ENCODE measurements around the gene DTHD1.

DTHD1 gene

DNA sequence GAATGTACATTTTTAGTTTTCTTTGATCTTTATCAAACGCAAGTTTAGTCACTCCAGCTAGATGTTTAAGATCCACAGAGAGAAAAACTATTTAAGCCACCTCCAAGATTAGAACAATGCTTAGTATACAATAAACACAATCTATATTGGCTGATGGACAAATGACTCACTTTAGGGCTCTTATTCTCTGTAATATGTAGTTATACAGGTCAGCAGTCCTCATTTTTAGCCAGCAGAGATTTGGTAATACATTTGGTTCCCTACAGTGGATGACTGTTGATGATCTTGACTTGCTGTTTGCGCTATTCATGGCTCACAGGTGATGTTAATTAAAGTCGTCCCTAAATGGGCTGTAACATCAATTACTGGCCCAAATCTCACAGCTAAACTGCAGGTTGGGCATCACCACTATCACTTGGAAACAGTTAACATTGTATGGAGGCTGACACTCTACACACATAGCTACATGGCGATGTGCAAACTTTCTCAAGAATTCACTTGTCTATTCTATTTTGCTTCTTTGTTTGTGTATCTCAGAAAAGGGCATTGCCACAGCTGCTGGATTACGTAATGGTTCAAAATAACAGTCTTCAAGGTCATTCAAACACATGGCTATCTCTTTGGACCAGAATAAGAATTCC lies 11.8 kb upstream of the DTHD1 start:
- no peak for DNase-seq (ENCODE audit: low read depth)

DNA sequence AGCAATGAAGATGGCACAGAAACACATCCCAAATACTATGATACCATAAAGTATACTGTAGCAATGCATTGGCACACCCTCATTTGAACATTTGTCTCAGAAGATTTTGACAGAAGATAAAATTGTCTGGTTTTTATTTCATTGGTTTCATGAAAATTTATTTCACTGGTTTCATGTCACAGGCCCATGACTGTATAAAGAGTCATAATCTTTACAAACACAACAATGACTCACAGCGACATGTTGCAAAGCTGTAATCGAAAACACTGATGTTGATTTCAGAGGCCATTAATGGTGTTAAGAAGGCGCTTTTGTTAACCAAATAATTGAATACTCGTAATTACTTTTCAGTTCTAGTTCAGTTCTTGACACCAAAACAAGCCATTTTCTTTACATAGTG lies 8.1 kb upstream of the DTHD1 start:
- DNase-seq (ENCODE audit: low read depth), result peak; percentile 76

DNA sequence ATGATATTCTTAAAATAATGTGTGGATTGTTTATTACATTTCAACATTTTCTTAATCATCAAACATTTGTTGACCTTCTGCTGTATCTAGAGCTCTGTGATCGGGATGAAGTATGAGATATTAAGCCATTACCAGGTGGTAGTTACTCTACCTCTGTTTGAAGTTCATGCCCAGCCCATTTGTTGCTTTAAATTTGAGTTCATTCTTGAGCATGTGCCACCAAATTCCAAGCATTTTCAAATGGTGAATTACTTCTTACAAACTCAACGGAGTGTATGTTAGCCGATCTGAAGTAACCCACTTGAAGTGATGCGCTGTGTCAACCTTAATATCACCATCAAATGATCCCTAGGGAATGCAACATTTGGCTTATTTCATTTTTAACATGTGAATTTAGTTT lies 7.3 kb upstream of the DTHD1 start:
- DNase-seq (ENCODE audit: low read depth), result peak; percentile 38

DNA sequence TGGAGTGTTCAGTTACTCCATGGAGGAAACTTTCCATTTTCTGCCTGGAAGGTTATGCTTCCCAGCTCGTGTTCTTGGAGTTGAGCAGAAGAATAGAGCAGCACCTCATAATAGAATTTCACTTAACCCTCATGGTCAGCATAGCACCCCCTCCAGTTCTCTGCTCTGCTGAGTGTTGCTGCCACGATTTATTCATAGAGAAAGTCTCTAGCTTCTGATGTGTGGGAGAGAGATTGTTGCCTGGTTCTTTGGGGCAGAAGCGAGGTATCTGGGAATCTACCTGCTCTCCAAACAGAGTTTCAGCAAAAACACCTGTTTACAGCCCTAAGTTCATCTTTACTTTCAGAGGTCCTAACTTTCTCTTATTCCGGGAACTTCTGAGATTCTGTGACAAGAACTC lies 3.9 kb upstream of the DTHD1 start:
- no peak for DNase-seq (ENCODE audit: low read depth)

DNA sequence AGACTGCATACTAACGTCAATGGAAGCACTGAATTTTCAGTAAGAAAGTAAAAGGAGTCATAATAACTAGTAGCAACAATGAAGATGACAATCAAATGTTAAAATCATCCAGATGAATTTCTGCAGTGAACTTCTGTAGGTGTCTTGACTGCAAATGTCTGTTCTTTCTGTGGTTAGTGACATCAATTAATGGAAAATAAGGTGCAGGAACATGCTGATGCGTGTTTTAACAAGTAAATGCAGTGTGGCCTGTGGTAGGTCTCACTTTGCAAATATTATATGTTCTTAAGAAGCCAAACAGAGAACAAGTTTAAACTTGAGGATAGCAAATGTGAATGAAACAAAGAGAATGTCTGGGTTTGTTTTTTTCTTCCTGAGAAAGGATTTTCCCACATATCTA lies 2.6 kb upstream of the DTHD1 start:
- no peak for DNase-seq (ENCODE audit: low read depth)

DNA sequence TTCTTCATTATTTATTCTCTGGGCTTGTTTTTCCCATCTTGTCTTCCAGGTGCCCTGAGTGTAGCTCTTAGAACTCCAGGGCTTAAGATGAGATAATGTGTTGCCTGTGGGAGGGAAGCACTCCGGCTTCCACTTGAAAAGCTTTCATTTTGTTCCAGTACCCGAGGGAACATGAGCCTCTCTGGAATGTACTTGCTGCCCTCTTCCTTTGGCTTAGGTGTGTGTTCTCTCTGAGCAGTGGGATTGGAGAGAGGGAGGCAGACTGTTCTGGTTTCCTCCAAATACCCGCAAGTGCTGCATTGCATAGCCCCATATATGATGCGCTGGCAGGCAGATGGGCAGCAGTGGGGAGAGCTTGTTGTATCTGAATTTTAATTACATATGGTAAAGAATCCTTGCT lies 861 bp upstream of the DTHD1 start:
- no peak for DNase-seq (ENCODE audit: low read depth)

DNA sequence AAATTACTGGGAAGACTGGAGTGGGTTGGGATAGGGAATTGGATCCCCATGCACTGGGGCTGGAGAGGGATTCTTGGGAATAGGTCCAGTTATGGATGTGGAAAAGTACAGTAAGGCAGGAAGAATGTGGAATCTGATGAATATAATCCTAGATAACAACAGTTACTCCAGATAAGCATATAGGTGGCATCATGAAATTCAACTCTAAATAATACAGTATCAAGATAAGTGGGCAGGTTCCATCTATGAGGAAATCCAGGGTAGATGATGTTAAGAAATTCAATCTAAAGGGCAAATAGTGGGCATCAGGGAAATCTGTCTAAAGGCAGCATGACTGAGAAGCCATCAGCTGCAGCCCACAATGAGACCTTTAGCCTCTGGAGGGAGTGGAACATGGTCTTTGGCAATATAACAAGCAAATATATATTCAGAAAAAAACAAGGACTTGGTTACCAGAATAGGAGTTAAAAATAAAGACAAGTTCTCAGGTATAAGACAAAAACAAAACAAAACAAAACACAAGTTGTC lies 1.2 kb downstream of the DTHD1 start:
- DNase-seq (ENCODE audit: low read depth), result no peak

DNA sequence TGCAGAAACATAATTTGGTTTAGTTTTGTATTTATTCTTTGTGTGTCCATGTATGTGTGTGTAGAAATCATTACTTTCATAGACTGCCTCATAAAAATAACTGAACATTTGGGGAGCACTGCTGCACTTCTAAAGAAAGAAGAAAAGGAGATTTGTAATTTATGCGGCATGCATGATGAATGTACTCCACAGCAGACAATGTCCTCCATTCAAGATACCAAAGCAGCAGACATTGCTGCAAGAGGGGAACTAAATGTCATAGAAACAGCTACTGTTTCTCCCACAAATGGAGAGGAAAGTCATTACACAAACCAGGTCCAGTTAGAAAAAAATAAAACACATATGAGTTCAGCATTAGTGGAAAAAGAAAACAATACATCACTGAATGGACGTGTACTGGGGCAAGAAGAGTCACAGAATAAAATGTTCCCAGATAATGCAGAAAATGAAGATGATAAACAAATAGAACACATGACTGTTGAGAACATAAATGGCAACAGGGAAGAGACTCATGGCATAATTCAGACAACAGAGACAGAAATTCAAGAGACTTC lies 2.6 kb downstream of the DTHD1 start:
- no peak for DNase-seq (ENCODE audit: low read depth)

DNA sequence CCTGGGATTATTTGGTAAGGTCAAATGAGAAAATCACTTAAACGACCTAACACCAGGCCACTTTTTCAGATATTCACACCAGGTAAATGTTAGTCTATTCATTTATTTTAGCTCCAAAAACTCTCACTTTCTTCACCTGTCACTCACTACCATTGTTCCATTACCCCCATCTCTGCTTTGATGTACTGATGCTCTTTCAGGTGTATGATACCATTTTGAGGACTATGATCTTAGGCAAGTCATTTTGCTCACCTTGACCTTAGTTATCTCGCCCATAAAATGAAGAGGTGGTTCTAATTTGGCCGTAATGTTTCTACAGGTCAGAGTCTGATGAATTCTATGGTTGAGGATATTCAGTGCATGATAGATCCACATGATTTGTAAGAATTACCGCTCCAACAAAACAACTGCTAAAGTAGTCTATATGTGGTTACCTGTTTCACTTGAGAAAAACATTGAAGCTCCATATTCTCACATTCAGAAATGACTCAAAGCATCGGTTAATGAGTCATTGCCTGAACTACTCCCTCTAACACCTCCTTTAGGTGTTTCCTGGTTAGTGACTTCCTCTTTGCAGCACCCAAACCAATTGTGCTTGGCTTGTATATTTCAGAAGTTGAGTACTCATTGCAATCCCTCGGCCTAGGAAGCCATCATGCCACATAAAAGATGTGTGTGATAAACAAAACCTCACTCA lies 4.5 kb downstream of the DTHD1 start:
- peak; percentile 63 for DNase-seq (ENCODE audit: low read depth)

DNA sequence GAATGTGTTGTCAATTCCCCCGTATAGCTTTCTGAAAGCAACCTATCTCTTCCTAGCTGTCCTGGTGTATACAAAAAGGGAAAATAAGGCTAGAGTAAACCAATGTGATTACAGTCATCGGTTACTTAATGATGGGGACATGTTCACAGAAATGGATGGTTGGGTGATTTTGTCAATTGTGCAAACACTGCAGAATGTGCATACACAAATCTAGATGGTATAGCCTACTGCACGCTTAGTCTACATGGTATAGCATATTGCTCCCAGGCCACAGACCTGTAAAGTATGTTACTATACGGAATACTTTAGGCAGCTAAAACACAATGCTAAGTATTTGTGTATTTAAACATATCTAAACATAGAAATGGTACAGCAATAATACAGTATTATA lies 5.1 kb downstream of the DTHD1 start:
- no peak for DNase-seq (ENCODE audit: low read depth)

DNA sequence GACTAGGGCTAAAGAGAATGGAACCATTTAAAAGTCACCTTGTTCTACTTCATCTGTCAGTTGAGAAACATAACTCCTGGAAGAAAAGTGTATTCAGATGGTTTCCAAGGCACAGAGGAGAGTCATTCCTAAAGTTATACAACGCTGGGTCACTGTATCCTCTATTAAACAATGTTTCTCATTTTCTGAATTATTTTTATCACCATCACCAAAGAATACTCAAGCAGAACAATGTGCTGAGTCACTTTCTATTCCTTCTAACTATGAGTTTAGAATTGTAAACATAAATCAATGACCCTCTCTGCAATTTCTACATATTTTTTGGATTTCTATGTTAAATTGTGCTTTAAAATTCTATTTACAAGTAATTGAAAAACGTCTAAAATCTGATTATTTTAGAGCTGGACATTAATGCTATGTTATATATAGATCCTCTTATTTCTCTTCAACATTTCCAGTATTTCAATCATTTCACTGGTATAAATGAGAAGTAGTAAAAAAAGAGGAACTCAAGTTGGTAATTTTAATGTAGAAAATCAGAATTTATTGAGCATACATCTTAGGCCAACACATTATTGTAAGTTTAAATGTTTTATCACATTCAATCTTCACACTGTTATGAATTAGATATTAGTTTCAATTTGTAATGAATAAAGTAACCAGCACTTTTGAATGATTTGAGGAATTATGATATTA lies 7.5 kb downstream of the DTHD1 start:
- peak; percentile 36 for DNase-seq (ENCODE audit: low read depth)

DNA sequence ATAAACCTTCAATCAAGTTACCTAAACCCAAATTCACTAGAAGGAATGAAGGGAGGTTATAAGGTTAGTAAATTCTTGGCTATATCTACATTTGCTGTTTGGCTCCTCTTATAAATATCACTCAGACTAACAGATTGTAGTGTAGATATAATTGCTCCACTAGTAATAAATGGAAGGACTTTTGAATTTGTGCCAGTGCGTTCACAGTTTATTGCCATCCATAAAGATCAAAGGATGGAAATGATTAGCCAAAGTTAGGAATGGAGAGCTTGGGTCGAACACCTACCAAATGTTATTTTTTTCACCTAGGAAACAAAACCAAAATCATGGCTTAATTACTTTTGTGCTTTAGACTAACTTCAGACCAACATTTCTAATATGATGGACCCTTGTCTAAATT lies 9.2 kb downstream of the DTHD1 start:
- DNase-seq (ENCODE audit: low read depth), result no peak

DNA sequence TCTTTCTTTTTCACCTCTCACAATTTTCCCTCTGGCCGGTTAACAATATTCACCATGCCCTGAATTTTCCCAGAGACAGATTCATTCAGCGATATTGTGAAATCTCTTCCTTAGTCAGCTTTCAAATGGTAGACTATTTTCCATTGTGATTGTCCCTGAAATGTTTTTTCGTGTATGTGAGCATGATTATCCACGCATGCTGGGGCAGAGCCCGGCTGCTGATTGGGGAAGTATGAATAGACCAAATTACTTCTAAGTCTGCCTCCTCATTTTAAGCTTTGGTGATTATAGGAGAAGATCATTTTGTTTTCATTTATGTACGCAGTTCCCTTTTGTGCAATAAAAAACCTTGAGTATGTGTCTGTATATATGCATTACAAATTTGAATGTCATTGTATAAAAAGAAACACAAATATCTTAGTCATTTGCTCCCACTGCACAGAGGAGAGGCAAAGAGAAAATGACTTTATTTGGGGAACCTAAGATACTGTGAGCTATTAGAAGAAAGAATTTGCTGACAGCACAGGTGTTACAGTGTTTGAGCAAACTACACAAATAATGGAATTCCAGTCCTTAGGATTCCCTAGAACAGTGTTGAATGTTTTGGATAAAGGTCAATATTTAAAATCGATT lies 11.3 kb downstream of the DTHD1 start:
- peak; percentile 42 for DNase-seq (ENCODE audit: low read depth)

DNA sequence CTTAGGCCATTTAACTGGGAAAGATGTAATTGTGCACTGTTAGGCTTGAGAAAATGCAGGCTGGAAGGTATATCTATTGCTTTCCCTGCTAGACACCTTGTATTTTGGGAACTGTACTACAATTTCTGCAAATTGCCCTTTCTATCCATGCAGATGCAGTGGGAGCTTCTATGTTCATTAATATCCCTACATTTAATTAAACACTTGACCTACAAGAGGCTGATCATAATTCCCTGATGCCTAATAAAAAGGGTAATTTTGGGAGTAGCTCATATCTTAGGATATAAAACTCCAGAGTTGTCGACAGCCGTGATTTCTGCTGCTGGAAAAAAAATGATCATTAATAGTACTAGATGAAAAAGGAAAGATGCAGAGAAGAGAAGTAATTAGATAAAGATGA lies 19.7 kb downstream of the DTHD1 start:
- DNase-seq (ENCODE audit: low read depth), result no peak

DNA sequence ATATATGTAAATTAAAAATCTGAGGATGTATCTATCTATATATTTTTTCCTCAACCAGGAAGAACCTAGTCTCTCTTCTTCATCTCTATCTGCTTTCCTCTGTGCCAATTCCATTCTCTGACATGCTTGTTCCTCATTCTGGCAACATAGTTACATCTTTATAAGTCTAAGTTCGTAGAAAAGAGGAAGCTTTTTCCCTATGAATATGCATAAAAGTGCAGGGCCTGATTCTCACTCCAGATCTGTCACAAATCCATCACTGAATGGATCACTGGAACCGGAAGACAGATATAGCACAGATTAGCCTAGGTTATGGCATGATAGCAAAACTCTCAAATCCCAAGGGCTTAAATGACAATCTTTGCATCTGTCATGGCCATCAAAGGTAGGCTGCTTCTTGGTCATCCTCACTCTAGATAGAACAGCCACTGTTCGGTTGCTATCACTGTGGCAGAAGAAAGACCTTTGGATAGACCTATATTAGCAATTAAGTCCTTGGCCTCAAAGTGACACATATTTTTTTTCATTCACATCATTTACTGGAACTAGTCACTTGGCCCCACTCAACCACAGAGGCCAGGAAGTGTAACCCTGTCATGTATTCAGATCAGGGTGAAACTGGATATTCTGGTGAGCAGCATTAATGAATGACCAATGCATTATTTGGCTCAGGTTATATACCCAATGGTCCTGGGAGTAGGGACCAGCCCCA lies 22.2 kb downstream of the DTHD1 start:
- DNase-seq (ENCODE audit: low read depth), result no peak

DNA sequence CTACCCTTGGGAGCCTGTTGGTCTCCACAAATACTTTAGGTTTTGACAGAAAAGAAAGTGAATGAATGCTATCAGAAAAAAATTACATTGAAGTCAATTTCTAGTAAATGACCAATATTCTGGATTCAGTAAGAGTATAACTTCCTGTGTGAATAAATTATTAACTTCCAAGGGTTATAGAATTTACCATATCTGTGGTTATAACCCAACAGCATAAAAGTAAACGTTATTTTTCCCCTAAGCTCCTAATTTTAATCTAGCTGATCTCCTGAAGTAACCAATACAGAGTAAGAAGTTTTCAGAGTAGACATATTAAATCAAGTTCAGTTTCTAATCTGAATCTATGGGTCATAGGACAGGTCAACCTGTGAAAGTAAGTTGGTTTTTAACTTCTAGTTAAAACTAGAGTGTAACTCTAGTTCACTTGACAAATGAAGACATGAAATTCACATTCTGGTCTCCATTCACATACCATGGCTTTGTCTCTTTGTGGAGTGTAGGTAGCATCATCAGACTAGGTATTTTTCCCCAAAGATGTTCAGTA lies 22.8 kb downstream of the DTHD1 start:
- no peak for DNase-seq (ENCODE audit: low read depth)

DNA sequence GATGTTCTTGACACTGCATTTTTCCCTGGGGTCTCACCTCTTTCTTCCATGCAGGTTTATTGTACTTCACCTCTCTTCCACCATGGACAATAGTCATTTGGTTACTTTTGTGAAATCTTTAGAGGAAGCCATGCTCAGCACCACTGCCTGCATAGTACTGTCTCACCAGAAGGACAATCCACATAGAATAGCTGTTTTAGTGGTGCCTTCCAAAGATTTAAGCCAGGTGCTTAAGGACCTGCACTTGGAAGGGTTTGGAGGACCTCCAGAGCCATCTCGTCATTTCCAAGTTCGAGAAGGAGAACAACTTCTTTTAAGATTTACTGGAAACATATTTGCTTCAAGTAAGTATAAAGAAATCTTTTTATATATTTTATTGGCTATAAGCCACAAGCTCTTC lies 26.7 kb downstream of the DTHD1 start:
- DNase-seq (ENCODE audit: low read depth), result no peak

DNA sequence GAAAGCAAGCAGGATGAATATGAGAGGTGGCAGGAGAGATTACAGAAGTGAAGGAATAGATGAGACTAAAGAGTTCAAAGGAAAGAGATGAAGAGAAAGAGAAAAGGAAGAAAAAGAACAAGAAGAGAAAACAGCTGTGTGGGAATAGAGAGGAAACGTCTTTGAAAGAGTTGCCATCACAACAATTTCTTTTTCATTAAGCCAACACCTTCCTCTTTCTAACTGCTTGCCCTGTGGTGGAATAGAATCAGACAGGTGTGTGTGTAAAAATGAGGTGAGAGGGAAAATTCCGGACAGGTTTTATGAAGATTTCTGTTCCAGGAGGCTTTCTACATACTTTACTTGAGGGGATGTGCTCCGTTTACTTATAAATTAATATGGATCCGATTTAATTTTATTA lies 28.8 kb downstream of the DTHD1 start:
- no peak for DNase-seq (ENCODE audit: low read depth)

DNA sequence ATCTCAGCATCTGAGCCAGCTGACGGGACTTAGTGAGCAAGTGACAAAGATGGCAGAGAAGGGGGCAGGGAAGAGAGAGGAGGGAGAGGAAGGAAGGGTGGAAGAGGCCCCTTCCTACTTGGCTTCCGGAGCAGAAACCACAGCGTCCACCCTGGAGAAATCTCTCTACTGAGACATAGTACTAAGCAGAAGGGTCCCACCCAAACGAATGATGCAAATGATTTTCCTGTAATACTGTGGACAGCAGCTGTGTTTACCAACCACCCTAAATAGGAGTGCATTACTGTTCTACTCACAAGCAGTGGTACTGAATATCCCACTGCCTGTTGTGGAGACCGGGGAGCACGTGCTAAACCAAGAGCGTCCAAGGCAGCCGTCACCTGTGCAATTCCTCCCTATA lies 29.4 kb downstream of the DTHD1 start:
- no peak for DNase-seq (ENCODE audit: low read depth)

DNA sequence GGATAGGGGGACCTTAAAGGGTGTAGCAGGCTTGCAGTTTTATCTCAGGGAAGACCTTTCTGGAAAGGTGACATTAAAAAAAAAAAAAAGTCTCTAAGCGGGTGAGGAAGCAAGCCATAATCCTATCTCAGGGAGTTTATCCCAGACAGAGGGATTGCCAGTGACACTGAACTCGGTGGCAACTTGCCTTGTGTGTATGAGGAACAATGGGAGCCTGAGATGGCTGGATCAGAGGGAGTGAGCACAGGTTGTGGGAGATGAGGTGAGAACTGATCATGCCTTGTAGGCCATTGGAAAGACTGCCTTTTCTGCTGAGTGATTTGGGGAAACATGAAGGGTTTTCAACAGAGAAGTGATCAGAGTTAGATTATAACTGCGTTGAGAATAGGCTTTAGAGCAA lies 31.1 kb downstream of the DTHD1 start:
- DNase-seq (ENCODE audit: low read depth), result no peak

DNA sequence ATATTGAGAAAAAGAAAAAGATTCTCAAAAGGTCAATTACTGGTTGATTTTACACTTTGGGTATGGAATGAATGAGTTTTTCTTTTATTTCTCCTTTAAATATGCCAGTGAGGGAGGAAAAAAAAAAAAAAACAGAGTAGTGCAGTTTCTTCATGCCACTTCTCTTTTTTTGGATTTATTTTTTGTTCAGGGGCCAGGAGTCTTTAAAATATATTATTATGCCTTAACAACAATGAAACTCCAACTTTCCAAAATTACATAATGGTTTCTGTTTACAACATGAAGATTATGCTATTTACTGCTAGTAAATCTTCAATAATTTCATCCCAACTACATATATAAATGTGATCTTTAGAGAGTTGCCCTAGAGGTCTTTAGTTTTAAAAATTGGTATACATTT lies 31.9 kb downstream of the DTHD1 start:
- DNase-seq (ENCODE audit: low read depth), result no peak

DNA sequence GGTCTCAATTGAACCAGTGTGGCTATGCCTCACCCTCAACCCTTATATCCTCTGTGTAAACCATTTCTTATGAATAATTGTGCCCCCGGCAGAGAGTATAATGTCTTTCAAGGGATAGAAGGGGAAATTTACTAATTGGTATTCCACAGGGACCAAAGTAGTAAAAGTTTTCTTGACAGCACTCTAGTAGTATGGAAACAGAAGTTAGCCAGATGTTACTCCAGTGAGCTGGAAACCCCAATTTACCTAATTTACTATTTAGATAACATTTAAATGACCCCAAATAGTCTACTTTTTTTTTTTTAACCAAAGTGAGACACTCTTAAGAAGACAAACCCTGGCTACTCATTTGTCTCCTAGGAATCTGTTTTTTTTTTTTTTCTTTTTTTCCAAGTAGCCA lies 32.3 kb downstream of the DTHD1 start:
- no peak for DNase-seq (ENCODE audit: low read depth)
